G401.6 (cell line): ENCODE measurements around the gene HTRA3.

Experiments used
- FAIRE-seq: peaks from 2 replicates; lab custom pipeline; 2012; peaks lifted over from hg19 to GRCh38; lab: Jason Lieb, UNC

HTRA3 gene

GRCh38 chr4:8248091-8248490, 21.5 kb upstream of the HTRA3 start:
- no peak for FAIRE-seq

GRCh38 chr4:8250227-8250626, 19.3 kb upstream of the HTRA3 start:
- FAIRE-seq, result no peak

GRCh38 chr4:8250637-8251036, 18.9 kb upstream of the HTRA3 start:
- FAIRE-seq, result no peak

- no peak for FAIRE-seq
Measured at GRCh38 chr4:8251110-8251883, 18.3 kb upstream of the HTRA3 start.

GRCh38 chr4:8252301-8253173, 17.0 kb upstream of the HTRA3 start:
- FAIRE-seq, result no peak

GRCh38 chr4:8254076-8254475, 15.5 kb upstream of the HTRA3 start:
- FAIRE-seq, result no peak

GRCh38 chr4:8255698-8256441, 13.7 kb upstream of the HTRA3 start:
- FAIRE-seq, result no peak

- no peak for FAIRE-seq
Measured at GRCh38 chr4:8257854-8258253, 11.7 kb upstream of the HTRA3 start.

- FAIRE-seq, result no peak
Measured at GRCh38 chr4:8258552-8259212, 10.9 kb upstream of the HTRA3 start.

- FAIRE-seq, result no peak
Measured at GRCh38 chr4:8259743-8260430, 9.7 kb upstream of the HTRA3 start.

- no peak for FAIRE-seq
Measured at GRCh38 chr4:8260656-8261111, 8.9 kb upstream of the HTRA3 start.

GRCh38 chr4:8261851-8262535, 7.6 kb upstream of the HTRA3 start:
- FAIRE-seq, result no peak

GRCh38 chr4:8262637-8263322, 6.8 kb upstream of the HTRA3 start:
- no peak for FAIRE-seq

- no peak for FAIRE-seq
Measured at GRCh38 chr4:8263397-8263796, 6.2 kb upstream of the HTRA3 start.

GRCh38 chr4:8264106-8264505, 5.4 kb upstream of the HTRA3 start:
- FAIRE-seq, result no peak

- FAIRE-seq, result no peak
Measured at GRCh38 chr4:8265171-8265929, 4.2 kb upstream of the HTRA3 start.

GRCh38 chr4:8266088-8266487, 3.5 kb upstream of the HTRA3 start:
- no peak for FAIRE-seq

- no peak for FAIRE-seq
Measured at GRCh38 chr4:8266508-8266907, 3.0 kb upstream of the HTRA3 start.

- FAIRE-seq, result no peak
Measured at GRCh38 chr4:8267077-8267476, 2.5 kb upstream of the HTRA3 start.

- no peak for FAIRE-seq
Measured at GRCh38 chr4:8268211-8268610, 1.3 kb upstream of the HTRA3 start.
